HG03442 (cell line): ENCODE results near the gene BAG5.

Source experiments
- ATAC-seq: cut with Tn5 transposase; IDR thresholded peaks from one replicate; pipeline ENCODE4 v1.9.1; 2021; ENCODE audit warnings: mild to moderate bottlenecking, moderate library complexity; ENCODE audit not compliant: unreplicated experiment

The BAG5 gene

GRCh38 chr14:103547941-103548462, 14.5 kb downstream of the BAG5 start:
- ATAC-seq, result no peak

- no peak for ATAC-seq
Measured at GRCh38 chr14:103547455-103547940, 15.0 kb downstream of the BAG5 start.

GRCh38 chr14:103546652-103547454, 15.6 kb downstream of the BAG5 start:
- ATAC-seq, result no peak

GRCh38 chr14:103545915-103546651, 16.4 kb downstream of the BAG5 start:
- no peak for ATAC-seq

- no peak for ATAC-seq
Measured at GRCh38 chr14:103545219-103545914, 17.1 kb downstream of the BAG5 start.

GRCh38 chr14:103544388-103545218, 17.9 kb downstream of the BAG5 start:
- no peak for ATAC-seq

GRCh38 chr14:103543721-103544387, 18.6 kb downstream of the BAG5 start:
- ATAC-seq, result no peak

- ATAC-seq, result no peak
Measured at GRCh38 chr14:103543140-103543539, 19.3 kb downstream of the BAG5 start.

- no peak for ATAC-seq
Measured at GRCh38 chr14:103542605-103543088, 19.8 kb downstream of the BAG5 start.

GRCh38 chr14:103541709-103542604, 20.5 kb downstream of the BAG5 start:
- ATAC-seq, result no peak

- no peak for ATAC-seq
Measured at GRCh38 chr14:103540821-103541708, 21.4 kb downstream of the BAG5 start.

GRCh38 chr14:103539056-103539825, 23.2 kb downstream of the BAG5 start:
- ATAC-seq, result no peak

- ATAC-seq, result no peak
Measured at GRCh38 chr14:103538291-103539055, 24.0 kb downstream of the BAG5 start.

GRCh38 chr14:103537175-103537990, 25.1 kb downstream of the BAG5 start:
- no peak for ATAC-seq

GRCh38 chr14:103536693-103537092, 25.8 kb downstream of the BAG5 start:
- ATAC-seq, result no peak
